Ovary (tissue), 9 donors: ENCODE results near the gene CBY1. TPM values are rescaled to one million over a fixed set of nuclear protein-coding genes. Genes with fewer than 3 reads are reported as not detected.

Experiments used
- DNase-seq, 5 donors: peaks; one replicate each; pipeline ENCODE4 v3.0.0-alpha.2; 2019 to 2020
- H3K27ac ChIP-seq, 2 donors: fragments of 200-600 bp; one replicate each; pipeline versions ENCODE4 v1.5.1 to v1.8.0; 2019 to 2022
- H3K27me3 ChIP-seq: fragments of 200-600 bp; one replicate; pipeline ENCODE4 v1.8.0; 2022
- H3K36me3 ChIP-seq: fragments of 200-600 bp; sonication (generic); one replicate; pipeline ENCODE4 v1.5.1; 2019
- H3K4me1 ChIP-seq: one replicate; pipeline ENCODE4 v1.8.1; 2013; ENCODE audit warnings: mild to moderate bottlenecking, moderate library complexity; ENCODE audit not compliant: insufficient read depth
- H3K4me3 ChIP-seq: fragments of 200-600 bp; sonication (generic); one replicate; pipeline ENCODE4 v1.5.1; 2017
- H3K9me3 ChIP-seq, 2 donors: fragments of 200-600 bp in 1 of 2; sonication (generic) in 1 of 2; one replicate each; pipeline versions ENCODE4 v1.5.1 to v1.8.1; 2013 to 2019; ENCODE audit warnings: mild to moderate bottlenecking in 1 of 2, moderate library complexity in 1 of 2
- CTCF ChIP-seq, 3 donors: fragments of 450-650 bp in 2 of 3; fragments of 200-600 bp in 1 of 3; IDR thresholded peaks; one replicate each; pipeline versions ENCODE4 v1.5.1 to v1.8.0; 2016 to 2022; ENCODE audit warnings: antibody characterized with exemption in 3 of 3, mild to moderate bottlenecking in 1 of 3
- EP300 ChIP-seq: sonication (generic); formaldehyde crosslinking; IDR thresholded peaks from one replicate; pipeline ENCODE4 v1.6.1; 2017; ENCODE audit warnings: antibody characterized with exemption
- POLR2A ChIP-seq: fragments of 450-650 bp; IDR thresholded peaks from one replicate; pipeline ENCODE4 v1.6.1; 2017; ENCODE audit warnings: antibody characterized with exemption, mild to moderate bottlenecking, moderate library complexity
- WGBS, 3 donors: extraction: QIAGEN DNeasy Blood & Tissue Kit in 1 of 3; methylation state at CpG; one replicate each; pipeline versions ENCODE4 v1.1.5 to v1.1.7; 2013 to 2017; 5-methylcytosine and 5-hydroxymethylcytosine counted together
- intact Hi-C, 4 donors: fragments of 100-400 bp; cut with DNase I; formaldehyde crosslinking; loops; one replicate each; pipeline versions ENCODE4 v1.11.0 to v1.15.1; 2022 to 2023
- polyA plus RNA-seq, 2 donors: library from polyadenylated mRNA; stranded (reverse); fragments of 200-250 nt in 1 of 2; fragments of 350-450 nt in 1 of 2; fragmentation: Illumina TruSeq in 1 of 2; extraction: RNeasy Lipid Tissue Mini Kit (QIAGEN cat#74804) in 1 of 2; gene quantifications; one replicate each; pipeline ENCODE4 v1.2.3, GENCODE V29; 2013 to 2014
- total RNA-seq, 7 donors: library from RNA; depleted of rRNA in 2 of 7; stranded (reverse); fragments of >200 nt in 2 of 7; fragmentation: NEBNext Ultra II Directional in 3 of 7; extraction: Animal tissue kit (Norgen Biotek cat#: 25700) in 3 of 7; gene quantifications; one replicate each; pipeline versions ENCODE4 v1.1.0 to v1.2.4, GENCODE V29; 2016 to 2023
- donor health status: DM: no; HTN: no; CAD: no; lungs with moderate emphysema.
- donor health status: DM: no; HTN: no; CAD: no.
- donor health status: Bipolar disorder and iron deficiency.
- donor health status: DM: yes; HTN: yes; CAD: no.
- donor health status: DM: no; HTN: no; CAD: no.
- donor health status: DM: yes; HTN: yes; CAD: no.

CBY1 gene
- total and polyA plus RNA-seq, 9 donors = 15.5 to 84.0 (median 40.5) TPM

GRCh38 chr22:38713921-38714320, 57.5 kb downstream of the CBY1 start:
- no peak for DNase-seq
- Histone ChIP-seq H3K4me3 (no peak overlapping the region), H3K27ac (no peak overlapping the region), H3K36me3 (no peaks in the 10 kb centered on the region), H3K4me1 (peaks cover 4% of the 10 kb centered on the region), H3K27me3 (no peaks in the 10 kb centered on the region), H3K9me3 (no peaks in the 10 kb centered on the region)
- TF ChIP-seq CTCF (IDR thresholded peaks at IDR 0.05) = no peak
- TF ChIP-seq POLR2A = no peak
- no peak for TF ChIP-seq EP300
- intact Hi-C loops = no loop called here
- WGBS, 3 donors = 83 to 86% (median 85%) methylated on average over 8 of the region's 8 CpGs

DNA sequence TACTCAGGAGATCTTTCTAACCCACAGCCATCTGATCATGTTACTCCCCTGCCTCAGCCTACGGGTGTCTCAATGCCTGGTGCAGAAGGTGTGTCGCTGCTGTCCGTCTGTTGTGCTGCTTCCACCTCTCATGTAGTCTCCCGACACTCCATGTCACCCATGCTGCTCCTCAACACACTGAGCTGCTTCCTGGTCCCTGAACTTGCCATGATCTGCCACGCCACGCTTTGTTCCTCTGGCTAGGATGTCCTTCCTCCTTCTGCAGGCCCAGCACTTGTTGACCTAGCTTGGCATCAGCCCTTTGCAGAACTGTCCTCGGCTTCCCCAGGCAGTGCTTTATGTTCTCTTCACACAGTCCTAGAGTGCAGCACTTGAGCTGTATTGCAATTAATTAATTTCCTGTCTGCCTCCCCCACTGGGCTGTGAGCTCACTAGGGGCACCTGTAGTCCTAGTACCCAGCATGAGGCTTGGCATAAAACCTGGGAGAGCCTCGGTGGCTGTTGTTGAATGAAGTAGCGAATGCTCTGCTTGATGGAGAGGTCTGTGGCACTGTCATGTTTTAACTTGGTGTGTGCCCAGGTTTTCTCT, 58.8 kb downstream of the CBY1 start:
- WGBS, 3 donors = 69 to 77% (median 75%) methylated on average over 9 of the region's 9 CpGs
- intact Hi-C loops = no loop called here

GRCh38 chr22:38715852-38716251, 59.4 kb downstream of the CBY1 start:
- Histone ChIP-seq H3K4me3 (no peak overlapping the region), H3K27me3 (no peaks in the 10 kb centered on the region), H3K9me3 (no peaks in the 10 kb centered on the region), H3K36me3 (no peaks in the 10 kb centered on the region), H3K4me1 (peaks cover 4% of the 10 kb centered on the region), H3K27ac (no peak overlapping the region)
- intact Hi-C loops = no loop called here
- no peak for TF ChIP-seq POLR2A
- no peak for TF ChIP-seq CTCF (IDR thresholded peaks at IDR 0.05)
- TF ChIP-seq EP300 = no peak
- WGBS, 3 donors = 93 to 95% (median 95%) methylated on average over 15 of the region's 15 CpGs
- no peak for DNase-seq

More for the DNA sequence above, 58.8 kb downstream of the CBY1 start:
- peaks cover 4% of the 10 kb centered on the region for H3K4me1 ChIP-seq
- no peak overlapping the region for H3K27ac ChIP-seq
- no peak for DNase-seq
- no peak overlapping the region for H3K4me3 ChIP-seq
- no peaks in the 10 kb centered on the region for H3K27me3 ChIP-seq
- H3K9me3 ChIP-seq = no peaks in the 10 kb centered on the region
- no peaks in the 10 kb centered on the region for H3K36me3 ChIP-seq
- TF ChIP-seq CTCF (IDR thresholded peaks at IDR 0.05) = no peak
- no peak for TF ChIP-seq POLR2A
- no peak for TF ChIP-seq EP300

DNA sequence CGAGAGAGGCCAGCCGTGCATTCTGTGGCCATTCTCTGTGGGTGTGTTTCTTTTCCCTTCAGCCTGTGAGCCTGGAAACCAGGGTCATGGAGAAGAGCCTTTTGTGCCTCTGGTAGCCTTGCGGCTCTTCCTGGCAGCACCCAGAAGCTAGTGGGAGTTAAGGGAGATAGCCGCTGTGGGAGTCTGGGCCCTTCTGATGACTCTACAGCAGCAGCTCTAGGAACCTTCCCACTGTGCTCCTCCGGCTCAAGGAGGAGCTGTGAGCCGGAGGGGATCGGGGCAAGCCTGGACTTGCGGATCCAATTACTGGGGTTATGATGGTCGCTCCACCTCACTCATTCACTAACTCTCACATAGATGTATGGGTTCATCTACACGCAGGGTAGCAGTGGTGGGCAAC, 59.8 kb downstream of the CBY1 start:
- intact Hi-C loops = no loop called here
- 91 to 95% (median 95%) methylated on average over 8 to 10 of the region's 10 CpGs for WGBS, 3 donors
- no peak for DNase-seq
- Histone ChIP-seq H3K27me3 (no peaks in the 10 kb centered on the region), H3K9me3 (no peaks in the 10 kb centered on the region), H3K4me1 (peaks cover 4% of the 10 kb centered on the region), H3K4me3 (no peak overlapping the region), H3K27ac (no peak overlapping the region), H3K36me3 (no peaks in the 10 kb centered on the region)
- TF ChIP-seq EP300 = no peak

DNA sequence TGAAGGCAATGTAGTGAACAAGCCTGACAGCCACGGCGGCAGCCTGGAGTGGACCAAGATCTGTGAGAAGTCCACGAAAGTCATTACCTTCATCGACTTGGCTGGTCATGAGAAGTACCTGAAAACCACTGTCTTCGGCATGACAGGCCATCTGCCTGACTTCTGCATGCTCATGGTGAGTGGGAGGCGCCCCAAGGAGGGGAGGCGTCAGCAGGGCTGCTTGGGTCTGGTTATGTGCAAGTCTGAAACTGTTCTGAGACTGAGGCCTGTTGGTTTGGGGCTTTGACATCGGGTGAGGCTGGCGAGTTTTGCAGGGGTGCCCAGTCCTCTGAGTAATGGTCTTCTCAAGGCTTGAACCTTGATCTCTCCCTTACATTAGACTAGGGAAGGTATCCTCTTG, 60.4 kb downstream of the CBY1 start:
- 78 to 88% (median 81%) methylated on average over 9 of the region's 9 CpGs for WGBS, 3 donors

More for the DNA sequence above, 60.4 kb downstream of the CBY1 start:
- Histone ChIP-seq H3K4me3 (no peak overlapping the region), H3K27ac (no peak overlapping the region), H3K27me3 (no peaks in the 10 kb centered on the region), H3K9me3 (no peaks in the 10 kb centered on the region), H3K4me1 (peaks cover 4% of the 10 kb centered on the region), H3K36me3 (no peaks in the 10 kb centered on the region)
- no peak for TF ChIP-seq CTCF (IDR thresholded peaks at IDR 0.05)
- TF ChIP-seq POLR2A = no peak
- TF ChIP-seq EP300 = no peak
- DNase-seq = no peak
- intact Hi-C loops = no loop called here
